LNCaP clone FGC (cell line): ENCODE results near the gene CYP2J2.
"Not testable (repeated sequence)": the region's sequence is repeated elsewhere in the genome, so short reads cannot be mapped to it uniquely, and the experiment has no call there.

Source experiments
- DNase-seq: peaks from one replicate; pipeline ENCODE4 v3.0.0-alpha.2; 2011; ENCODE audit warnings: low read depth
- H3K4me3 ChIP-seq: 2 replicates; pipeline ENCODE4 v1.5.1; 2011; ENCODE audit warnings: mild to moderate bottlenecking, low read depth, low read length, control low read depth
- TF ChIP-seq, protein P1 (sequence below): IDR thresholded peaks from 2 replicates; pipeline ENCODE4 v1.5.1; 2012; ENCODE audit warnings: mild to moderate bottlenecking; ENCODE audit not compliant: control insufficient read depth, insufficient read depth; ENCODE audit errors: extremely low read depth

Gene CYP2J2

DNA sequence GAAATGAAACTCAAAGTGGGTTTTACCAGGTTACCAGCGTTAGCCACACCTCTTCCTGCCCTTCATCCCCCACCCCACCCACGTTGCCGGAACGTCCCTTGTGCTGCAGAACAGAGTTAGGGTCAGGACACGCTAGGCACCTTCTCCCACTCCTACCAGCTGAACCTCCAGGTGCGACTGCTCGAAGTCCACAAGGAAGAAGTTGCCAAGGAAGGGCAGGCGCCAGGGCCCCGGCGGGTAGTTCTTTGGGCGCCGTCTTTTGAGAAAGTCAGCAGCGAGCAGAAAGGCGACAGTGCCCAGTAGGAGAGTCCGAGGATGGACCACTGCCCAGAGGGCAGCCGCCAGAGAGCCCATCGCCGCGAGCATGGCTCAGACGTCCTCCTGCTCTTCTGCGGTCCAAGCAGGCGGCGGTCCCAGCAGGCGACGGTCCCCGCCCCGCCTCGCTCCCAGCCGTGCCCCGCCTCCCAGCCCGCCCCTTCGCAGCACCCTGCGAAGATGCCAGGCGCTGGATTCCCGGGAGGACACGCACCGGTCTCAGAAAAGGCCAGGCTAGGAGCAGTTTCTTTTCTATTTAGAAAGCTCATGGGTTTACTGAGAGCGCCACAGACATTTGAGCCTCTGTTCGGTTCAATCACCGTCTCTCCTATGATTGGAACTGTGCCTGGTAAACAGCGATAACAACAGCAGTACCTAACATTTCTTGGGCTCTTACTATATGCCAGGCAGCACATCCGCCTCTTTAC lies at the start of gene CYP2J2:
CYP2J2 (minus strand) TSS at position 393 of the 743 bp plus-strand sequence; CDS start at position 366, 27 bp downstream.
- DNase-seq: no peak
- H3K4me3 ChIP-seq: peak within 1 kb of the TSS; percentile 63
- TF ChIP-seq, protein P1, sequence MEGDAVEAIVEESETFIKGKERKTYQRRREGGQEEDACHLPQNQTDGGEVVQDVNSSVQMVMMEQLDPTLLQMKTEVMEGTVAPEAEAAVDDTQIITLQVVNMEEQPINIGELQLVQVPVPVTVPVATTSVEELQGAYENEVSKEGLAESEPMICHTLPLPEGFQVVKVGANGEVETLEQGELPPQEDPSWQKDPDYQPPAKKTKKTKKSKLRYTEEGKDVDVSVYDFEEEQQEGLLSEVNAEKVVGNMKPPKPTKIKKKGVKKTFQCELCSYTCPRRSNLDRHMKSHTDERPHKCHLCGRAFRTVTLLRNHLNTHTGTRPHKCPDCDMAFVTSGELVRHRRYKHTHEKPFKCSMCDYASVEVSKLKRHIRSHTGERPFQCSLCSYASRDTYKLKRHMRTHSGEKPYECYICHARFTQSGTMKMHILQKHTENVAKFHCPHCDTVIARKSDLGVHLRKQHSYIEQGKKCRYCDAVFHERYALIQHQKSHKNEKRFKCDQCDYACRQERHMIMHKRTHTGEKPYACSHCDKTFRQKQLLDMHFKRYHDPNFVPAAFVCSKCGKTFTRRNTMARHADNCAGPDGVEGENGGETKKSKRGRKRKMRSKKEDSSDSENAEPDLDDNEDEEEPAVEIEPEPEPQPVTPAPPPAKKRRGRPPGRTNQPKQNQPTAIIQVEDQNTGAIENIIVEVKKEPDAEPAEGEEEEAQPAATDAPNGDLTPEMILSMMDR: no peak

DNA sequence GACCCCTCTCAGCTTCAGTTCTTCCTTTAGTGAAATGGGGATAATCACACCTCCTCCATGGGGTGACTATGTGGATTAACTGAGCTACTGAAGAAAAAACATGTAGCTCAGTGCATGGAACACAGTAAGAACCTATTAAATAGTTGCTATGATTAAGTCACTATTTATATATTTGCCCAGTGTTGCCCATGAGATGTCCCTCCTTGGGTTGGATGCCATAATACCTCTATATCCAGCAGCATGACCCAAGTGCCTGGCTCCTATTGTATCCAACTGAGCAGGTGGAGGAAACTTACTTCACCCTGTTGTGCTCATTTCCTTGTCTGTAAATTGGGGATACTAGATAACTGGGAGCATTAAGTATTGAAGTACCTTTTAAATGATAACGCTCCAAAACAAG lies 47.1 kb upstream of the CYP2J2 start:
- DNase-seq: no peak
- TF ChIP-seq, protein P1: no peak

DNA sequence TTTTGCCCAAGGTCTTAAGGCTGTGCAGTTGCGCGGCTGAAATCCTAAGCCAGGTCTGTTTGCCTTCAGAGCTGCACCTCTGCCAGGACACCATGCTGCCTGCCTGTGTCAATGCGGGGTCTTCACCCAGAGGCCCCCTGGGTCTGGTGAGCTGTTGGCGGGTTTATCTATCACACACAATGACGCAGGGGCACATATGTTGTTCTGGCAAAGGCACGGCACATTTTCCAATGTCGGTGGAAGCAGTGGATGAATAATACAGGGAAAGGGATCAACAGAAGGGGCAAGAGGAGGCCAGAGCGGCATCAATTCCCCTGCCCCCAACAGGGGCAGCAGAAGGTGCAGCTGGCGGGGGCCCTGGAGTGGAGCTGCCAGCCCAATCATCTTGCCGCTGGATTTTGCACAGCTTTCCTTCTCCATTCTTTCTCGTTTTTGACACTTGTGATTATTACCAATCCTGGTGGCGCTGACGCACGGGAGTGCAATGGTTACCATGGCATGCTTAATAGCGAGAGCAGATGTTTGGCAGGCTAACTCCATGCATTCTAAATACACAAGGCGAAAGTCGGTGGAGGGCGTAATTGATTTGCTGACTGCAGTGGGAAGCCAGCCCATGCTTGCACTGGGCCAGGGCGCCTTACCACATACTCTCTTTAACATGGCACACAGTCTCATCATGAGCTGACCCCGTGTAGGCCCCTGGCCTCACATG lies 45.8 kb upstream of the CYP2J2 start:
- no peak overlapping the region for H3K4me3 ChIP-seq
- no peak for DNase-seq
- TF ChIP-seq, protein P1: no peak

More for the DNA sequence above, 47.1 kb upstream of the CYP2J2 start:
- no peak overlapping the region for H3K4me3 ChIP-seq

GRCh38 chr1:59971464-59971911 lies 44.9 kb upstream of the CYP2J2 start:
- DNase-seq: no peak
- TF ChIP-seq, protein P1: peak; percentile 99
- no peak overlapping the region for H3K4me3 ChIP-seq

DNA sequence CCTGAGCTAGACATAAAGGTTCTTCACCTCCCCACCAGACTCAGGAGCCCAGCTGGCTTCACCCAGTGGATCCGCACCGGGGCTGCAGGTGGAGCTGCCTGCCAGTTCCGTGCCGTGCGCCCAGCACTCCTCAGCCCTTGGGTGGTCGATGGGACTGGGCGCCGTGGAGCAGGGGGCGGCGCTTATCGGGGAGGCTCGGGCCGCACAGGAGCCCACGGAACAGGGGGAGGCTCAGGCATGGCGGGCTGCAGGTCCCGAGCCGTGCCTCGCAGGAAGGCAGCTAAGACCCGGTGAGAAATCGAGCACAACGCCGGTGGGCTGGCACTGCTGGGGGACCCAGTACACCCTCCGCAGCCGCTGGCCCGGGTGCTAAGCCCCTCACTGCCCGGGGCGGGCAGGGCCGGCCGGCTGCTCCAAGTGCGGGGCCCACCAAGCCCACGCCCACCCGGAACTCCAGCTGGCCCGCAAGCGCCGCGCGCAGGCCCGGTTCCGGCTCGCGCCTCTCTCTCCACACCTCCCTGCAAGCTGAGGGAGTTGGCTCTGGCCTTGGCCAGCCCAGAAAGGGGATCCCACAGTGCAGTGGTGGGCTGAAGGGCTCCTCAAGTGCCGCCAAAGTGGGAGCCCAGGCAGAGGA lies 43.1 kb upstream of the CYP2J2 start:
- DNase-seq, H3K4me3 ChIP-seq: not testable (repeated sequence)

DNA sequence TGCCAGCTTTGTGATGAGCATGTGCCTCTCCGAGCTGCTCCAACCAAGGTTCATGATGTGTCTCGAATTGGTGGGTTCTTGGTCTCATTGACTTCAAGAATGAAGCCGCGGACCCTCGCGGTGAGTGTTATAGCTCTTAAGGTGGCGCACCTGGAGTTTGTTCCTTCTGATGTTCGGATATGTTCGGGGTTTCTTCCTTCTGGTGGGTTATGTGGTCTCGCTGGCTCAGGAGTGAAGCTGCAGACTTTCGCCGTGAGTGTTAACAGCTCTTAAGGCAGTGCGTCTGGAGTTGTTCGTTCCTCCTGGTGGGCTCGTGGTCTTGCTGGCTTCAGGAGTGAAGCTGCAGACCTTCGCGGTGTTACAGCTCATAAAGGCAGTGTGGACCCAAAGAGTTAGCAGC lies 42.2 kb upstream of the CYP2J2 start:
- H3K4me3 ChIP-seq, DNase-seq: not testable (repeated sequence)

GRCh38 chr1:59967780-59968179 lies 41.2 kb upstream of the CYP2J2 start:
- TF ChIP-seq, protein P1: no peak

More at GRCh38 chr1:59967780-59968179, 41.2 kb upstream of the CYP2J2 start:
- no peak overlapping the region for H3K4me3 ChIP-seq
- DNase-seq: no peak
